Occipital lobe (tissue), 3 donors: Measurements from ENCODE around the gene STK25. TPM values are rescaled to one million over a fixed set of nuclear protein-coding genes. Genes with fewer than 3 reads are reported as not detected.
"Not testable (repeated sequence)": the region's sequence is repeated elsewhere in the genome, so short reads cannot be mapped to it uniquely, and the experiment has no call there.

Experiments
- DNase-seq: peaks from one replicate; lab custom pipeline; 2025; lab: John Stamatoyannopoulos, UW
- small RNA-seq: library from RNA; depleted of rRNA; stranded (forward); fragments of <200 nt; gene quantifications from one replicate; pipeline ENCODE3, GENCODE V24; 2014
- total RNA-seq: library from RNA; depleted of rRNA; stranded (reverse); fragments of >200 nt; gene quantifications from one replicate; pipeline ENCODE4 v1.2.3, GENCODE V29; 2014

Gene STK25
- total RNA-seq, 1 donor from 2014 or later = 160 TPM

- DNase-seq = no peak
Observed at GRCh38 chr2:241467777-241468475, 40.5 kb downstream of the STK25 start.

DNA sequence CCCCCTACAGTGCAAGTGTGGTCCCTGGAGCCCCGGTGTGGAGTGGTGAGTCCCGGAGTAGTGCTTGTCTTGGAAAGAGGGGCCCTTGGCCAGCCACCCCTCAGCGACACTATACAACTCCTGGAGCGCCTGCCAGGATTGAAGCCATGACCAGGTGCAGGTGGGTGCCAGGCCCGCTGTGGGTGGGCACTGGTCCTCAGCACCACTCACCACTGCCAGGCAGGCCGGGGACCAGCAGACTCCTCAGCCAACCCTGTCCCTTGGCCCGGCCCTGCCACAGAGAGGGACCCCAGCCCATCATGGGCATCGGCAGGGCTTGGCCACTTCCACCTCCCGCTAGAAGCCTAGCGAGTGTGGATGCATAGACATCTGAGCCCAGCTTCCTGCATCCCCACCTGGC lies 42.2 kb downstream of the STK25 start:
- DNase-seq = no peak

GRCh38 chr2:241465543-241465942 lies 42.8 kb downstream of the STK25 start:
- DNase-seq = no peak

GRCh38 chr2:241463276-241464135 lies 44.9 kb downstream of the STK25 start:
- DNase-seq = no peak

DNA sequence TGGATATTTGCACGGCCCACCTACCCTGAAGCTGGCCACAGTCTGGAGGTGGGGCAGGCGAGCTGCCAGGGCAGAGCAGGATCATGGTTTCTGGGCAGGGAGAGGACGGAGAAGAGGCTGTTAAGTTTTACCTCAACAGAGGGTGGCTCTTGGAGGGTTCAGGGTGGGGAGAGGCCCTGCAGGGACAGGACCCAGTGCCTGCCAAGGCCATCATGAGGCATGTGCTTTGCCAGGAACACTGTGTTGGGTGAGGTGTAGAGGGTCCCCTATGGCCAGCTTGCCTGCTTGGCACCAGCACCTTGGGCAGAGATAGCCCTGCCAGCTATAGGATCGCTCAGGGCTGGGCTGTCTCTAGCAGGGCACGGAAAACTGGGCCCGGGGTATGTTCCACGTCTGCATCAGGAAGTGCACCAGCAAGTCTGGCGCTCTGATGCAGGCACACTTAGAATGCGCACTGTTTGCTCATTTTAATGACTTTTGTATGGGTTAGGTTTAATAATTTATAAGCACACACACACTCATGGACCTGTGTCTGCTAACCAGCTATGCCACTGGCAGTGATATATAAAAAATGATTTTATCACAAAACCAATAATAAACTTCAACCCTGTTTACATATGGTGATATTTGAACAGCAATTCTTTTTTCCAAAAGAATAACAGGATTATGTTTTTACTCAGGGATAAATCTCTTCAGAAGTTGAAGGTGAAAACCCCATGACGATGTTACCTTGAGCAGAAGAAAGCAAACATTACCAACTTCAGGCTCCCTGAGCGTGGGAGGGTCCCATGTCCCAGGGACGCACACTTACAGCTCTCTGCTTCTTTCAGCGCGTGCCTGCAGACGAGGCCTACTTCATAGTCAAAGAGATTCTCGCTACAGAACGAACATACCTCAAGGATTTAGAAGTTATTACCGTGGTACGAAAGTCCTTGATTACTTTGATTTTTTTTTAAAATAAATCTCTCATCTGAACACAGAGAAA lies 46.4 kb downstream of the STK25 start:
- no peak for DNase-seq

DNA sequence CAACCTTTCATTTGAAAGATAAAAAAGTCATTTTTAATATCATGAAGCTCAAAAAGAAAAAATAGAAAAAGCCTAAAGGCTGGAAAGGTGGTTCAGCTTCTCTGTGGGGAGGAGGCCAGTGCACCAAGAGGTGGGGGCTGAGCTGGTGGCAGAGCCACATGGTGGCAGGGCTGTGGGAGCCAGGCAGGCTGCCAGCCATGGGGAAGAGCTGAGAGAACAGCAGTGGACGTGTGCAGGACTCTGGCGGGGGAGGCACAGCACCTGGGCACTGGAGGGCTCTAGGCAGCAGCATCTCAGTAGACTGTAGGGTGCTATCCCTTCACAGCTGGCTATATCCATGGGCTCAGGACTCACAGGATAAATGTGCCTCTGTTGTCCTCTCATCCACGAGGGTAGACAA lies 47.8 kb downstream of the STK25 start:
- DNase-seq = no peak

GRCh38 chr2:241459520-241459919 lies 48.9 kb downstream of the STK25 start:
- DNase-seq = no peak

GRCh38 chr2:241458687-241459086 lies 49.7 kb downstream of the STK25 start:
- DNase-seq = no peak

DNA sequence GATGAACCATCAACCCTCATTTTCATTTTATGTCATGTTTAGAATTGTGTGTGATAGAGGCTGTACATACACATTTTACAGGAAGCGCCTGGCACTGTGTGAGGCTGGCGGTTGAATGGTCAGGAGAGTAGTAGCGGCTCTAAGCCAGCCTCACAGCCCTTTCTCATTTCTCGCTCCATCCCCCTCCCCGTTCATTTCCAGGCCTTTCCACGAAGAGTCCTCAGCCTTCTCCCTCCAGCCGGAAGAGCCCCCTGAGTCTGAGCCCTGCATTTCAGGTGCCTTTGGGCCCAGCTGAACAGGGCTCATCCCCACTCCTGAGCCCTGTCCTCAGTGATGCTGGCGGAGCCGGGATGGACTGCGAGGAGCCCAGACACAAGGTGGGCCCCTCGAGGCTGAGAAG lies 51.8 kb downstream of the STK25 start:
- DNase-seq = no peak

DNA sequence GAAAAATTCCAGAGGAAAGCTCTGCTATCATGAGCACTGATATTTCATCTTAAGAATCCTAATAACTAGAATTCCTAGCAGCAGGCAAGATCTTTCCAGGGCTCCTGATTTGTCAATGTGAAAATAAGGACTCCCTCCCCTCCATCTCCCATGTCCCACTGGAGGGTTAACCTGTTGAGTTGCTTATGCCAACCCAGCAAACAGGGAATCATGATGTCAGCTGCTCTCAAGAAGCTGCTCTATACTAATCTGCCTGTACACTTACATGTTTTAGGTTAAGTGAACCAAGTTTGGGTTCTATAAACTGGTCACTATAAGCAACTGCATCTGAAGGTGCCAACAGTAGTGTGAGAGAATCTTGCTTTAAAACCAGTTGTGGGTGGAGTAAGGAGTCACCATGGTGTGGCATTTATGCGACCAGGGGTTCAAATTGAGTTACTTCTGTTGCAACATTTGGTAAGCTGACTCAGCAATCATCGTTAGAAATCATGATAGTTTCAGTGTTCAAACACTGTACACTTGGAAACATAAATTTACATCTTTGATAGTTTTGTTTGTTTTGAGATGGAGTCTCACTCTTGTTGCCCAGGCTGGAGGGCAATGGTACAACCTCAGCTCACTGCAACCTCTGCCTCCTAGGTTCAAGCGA lies 53.4 kb downstream of the STK25 start:
- DNase-seq = no peak

- DNase-seq = not testable (repeated sequence)
Observed at GRCh38 chr2:241453919-241454318, 54.5 kb downstream of the STK25 start.

DNA sequence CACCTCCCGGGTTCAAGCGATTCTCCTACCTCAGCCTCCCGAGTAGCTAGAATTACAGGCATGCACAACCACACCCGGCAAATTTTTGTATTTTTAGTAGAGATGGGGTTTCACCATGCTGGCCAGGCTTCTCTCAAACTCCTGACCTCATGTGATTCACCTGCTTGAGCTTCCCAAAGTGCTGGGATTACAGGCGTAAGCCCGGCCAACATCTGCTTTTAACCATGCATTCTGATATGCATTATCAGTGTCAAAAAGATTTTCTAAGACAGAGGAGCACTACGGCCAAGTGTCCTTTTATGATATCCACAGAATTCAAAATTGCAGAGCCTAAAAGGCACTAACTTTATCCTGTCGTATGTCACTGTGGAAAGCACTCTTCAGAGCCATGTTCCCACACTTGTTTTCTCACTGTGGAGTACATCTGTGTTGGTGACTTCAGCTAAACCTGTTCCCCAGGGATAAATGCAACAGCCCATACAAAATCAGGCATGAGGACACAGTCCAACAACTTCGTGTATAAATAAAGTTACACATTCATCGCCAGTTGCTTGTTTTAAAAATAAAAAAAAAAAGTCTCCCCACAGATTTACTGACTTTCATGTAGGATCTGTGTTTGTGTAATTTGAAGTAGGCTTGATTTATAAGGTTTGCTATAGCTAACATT lies 56.4 kb downstream of the STK25 start:
- DNase-seq = no peak

- not testable (repeated sequence) for DNase-seq
Observed at GRCh38 chr2:241450092-241450491, 58.3 kb downstream of the STK25 start.

GRCh38 chr2:241445426-241445825 lies 63.0 kb downstream of the STK25 start:
- no peak for DNase-seq

GRCh38 chr2:241443486-241444223 lies 64.7 kb downstream of the STK25 start:
- no peak for DNase-seq

Small RNA genes lying within 50 kb of the gene (small RNA-seq; reads per million reads assigned to genes)
- not detected for gene MIR3133

Other genes starting within 250 kb of the STK25 start
- gene HDLBP, start 192.9 kb downstream of the STK25 start, total RNA-seq = 138 TPM
- gene SEPTIN2, start 192.7 kb downstream of the STK25 start, total RNA-seq = 266 TPM
- gene FARP2, start 152.3 kb downstream of the STK25 start, total RNA-seq = 43.7 TPM
- 22.8 TPM for gene BOK, start 50.2 kb upstream of the STK25 start, total RNA-seq
- 22.0 TPM for gene THAP4, start 128.6 kb upstream of the STK25 start, total RNA-seq
- 33.7 TPM for gene ATG4B, start 129.1 kb upstream of the STK25 start, total RNA-seq
- gene DTYMK, start 178.2 kb upstream of the STK25 start, total RNA-seq = 10.0 TPM
- 23.4 TPM for gene ING5, start 193.5 kb upstream of the STK25 start, total RNA-seq
- 8.0 TPM for gene D2HGDH, start 226.0 kb upstream of the STK25 start, total RNA-seq